Chondrocyte (in vitro differentiated cells): Measurements from ENCODE around the gene CLMN. TPM values are rescaled to one million over a fixed set of nuclear protein-coding genes. Genes with fewer than 3 reads are reported as not detected.
A peak's percentile ranks its signal among the peaks of the same experiment; 100 is the strongest.

Experiments used
- DNase-seq: peaks from one replicate; pipeline ENCODE4 v3.0.0; 2021; ENCODE audit warnings: mixed read lengths, low spot score
- H3K27ac Mint-ChIP-seq: one replicate; pipeline ENCODE4 v1.8.0; 2021; ENCODE audit warnings: mild to moderate bottlenecking, moderate library complexity, mixed read lengths; ENCODE audit not compliant: unreplicated experiment
- H3K27me3 Mint-ChIP-seq: 2 replicates; pipeline ENCODE4 v1.8.0; 2021; ENCODE audit warnings: low read depth, mixed read lengths
- H3K36me3 Mint-ChIP-seq: 2 replicates; pipeline ENCODE4 v1.8.0; 2021; ENCODE audit warnings: low read depth, mixed read lengths
- H3K4me1 Mint-ChIP-seq: 2 replicates; pipeline ENCODE4 v1.8.0; 2021; ENCODE audit warnings: low read depth, mild to moderate bottlenecking, mixed read lengths
- H3K4me3 Mint-ChIP-seq: one replicate; pipeline ENCODE4 v1.8.0; 2021; ENCODE audit warnings: mild to moderate bottlenecking, moderate library complexity, mixed read lengths; ENCODE audit not compliant: unreplicated experiment
- H3K9me3 Mint-ChIP-seq: 2 replicates; pipeline ENCODE4 v1.8.0; 2021; ENCODE audit warnings: low read depth, mixed read lengths
- total RNA-seq: library from RNA; stranded (reverse); gene quantifications from 3 replicates; pipeline ENCODE4 v1.2.1, GENCODE V29; 2021
- TF ChIP-seq, protein P1 (sequence below): fragments of 200-600 bp; sonication (generic); IDR thresholded peaks from 2 replicates; pipeline ENCODE4 v1.5.0; 2021; ENCODE audit warnings: antibody characterized with exemption, mild to moderate bottlenecking, moderate library complexity

CLMN gene
- total RNA-seq, 1 donor from 2014 or later, result 7.3 TPM

DNA sequence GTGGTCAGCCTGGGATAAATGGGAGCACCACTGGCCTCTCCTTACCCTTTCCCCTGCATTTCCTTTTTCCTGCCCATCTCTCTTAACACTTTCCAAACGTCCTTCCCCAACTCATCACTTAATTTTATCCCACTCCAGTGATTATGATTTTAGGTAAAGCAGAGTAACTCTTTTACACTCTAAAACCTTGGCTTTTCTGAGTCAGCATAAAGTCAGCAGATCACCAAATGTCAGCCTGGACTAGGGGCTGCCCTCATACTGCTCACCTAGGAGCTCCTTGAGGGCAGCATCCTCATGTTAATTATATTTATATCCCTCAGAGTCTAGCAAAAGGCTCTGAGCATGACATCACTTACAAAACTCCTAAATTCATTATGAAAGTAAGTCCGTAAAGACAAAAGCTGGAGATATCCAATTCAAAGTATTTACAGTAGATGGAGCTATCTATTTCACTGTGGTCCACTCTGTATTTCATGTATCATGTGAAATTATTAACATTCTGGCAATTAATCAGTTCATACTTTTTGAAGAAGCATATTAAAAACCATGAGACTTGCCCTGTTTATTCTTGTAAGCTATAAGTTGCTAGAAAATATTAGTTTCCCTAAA lies 145.4 kb downstream of the CLMN start:
- Mint-ChIP-seq H3K4me3 (no peak overlapping the region), H3K27ac (no peak overlapping the region), H3K9me3 (no peaks in the 10 kb centered on the region), H3K4me1 (peaks cover 4% of the 10 kb centered on the region), H3K36me3 (no peaks in the 10 kb centered on the region), H3K27me3 (no peaks in the 10 kb centered on the region)
- TF ChIP-seq, protein P1, sequence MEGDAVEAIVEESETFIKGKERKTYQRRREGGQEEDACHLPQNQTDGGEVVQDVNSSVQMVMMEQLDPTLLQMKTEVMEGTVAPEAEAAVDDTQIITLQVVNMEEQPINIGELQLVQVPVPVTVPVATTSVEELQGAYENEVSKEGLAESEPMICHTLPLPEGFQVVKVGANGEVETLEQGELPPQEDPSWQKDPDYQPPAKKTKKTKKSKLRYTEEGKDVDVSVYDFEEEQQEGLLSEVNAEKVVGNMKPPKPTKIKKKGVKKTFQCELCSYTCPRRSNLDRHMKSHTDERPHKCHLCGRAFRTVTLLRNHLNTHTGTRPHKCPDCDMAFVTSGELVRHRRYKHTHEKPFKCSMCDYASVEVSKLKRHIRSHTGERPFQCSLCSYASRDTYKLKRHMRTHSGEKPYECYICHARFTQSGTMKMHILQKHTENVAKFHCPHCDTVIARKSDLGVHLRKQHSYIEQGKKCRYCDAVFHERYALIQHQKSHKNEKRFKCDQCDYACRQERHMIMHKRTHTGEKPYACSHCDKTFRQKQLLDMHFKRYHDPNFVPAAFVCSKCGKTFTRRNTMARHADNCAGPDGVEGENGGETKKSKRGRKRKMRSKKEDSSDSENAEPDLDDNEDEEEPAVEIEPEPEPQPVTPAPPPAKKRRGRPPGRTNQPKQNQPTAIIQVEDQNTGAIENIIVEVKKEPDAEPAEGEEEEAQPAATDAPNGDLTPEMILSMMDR, result peak; percentile 78
- no peak for DNase-seq

DNA sequence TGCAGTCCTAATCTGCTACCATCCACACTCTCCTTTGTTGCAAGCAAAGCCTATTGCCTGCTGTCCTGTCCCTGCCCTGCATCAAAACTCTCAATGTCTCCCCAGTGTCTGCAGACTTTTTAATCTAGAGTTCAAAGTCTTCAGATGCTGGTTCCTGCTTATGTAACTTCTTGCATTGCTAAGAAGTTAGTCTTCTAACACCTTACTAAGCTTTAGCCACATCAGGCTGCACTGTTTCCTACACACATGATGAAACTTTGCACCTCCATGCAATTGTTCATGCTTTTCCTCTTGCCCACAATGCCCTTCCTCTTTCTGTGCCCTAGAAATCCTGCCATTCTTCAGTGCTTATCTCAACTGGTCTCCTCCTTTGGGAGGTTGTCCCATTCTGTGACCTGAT lies 146.2 kb downstream of the CLMN start:
- TF ChIP-seq, protein P1, result no peak
- H3K4me3 Mint-ChIP-seq, result no peak overlapping the region
- no peaks in the 10 kb centered on the region for H3K9me3 Mint-ChIP-seq
- no peaks in the 10 kb centered on the region for H3K27me3 Mint-ChIP-seq
- peaks cover 4% of the 10 kb centered on the region for H3K4me1 Mint-ChIP-seq
- H3K27ac Mint-ChIP-seq, result no peak overlapping the region
- no peak for DNase-seq
- H3K36me3 Mint-ChIP-seq, result no peaks in the 10 kb centered on the region

DNA sequence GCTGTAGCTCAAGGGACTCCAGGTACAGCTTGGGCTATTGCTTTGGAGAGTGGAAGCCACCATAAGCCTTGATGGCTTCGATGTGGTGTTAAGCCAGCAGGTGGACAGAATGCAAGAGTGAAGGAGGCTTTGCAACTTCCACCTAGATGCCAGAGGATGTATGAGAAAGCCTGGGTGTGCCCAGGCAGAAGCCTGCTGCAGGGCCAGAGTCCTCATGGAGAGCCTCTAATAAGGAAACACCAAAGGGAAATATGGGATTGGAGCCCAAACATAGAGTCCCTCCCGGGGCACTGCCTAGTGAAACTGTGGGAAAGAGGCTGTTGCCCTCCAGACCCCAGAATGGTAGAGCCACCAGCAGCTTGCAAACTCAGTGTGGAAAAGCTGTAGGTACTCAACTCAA lies 152.5 kb downstream of the CLMN start:
- H3K36me3 Mint-ChIP-seq, result no peaks in the 10 kb centered on the region
- H3K4me1 Mint-ChIP-seq, result no peaks in the 10 kb centered on the region
- H3K9me3 Mint-ChIP-seq, result peaks cover 22% of the 10 kb centered on the region
- TF ChIP-seq, protein P1, result no peak
- no peak for DNase-seq
- H3K27ac Mint-ChIP-seq, result no peak overlapping the region
- no peak overlapping the region for H3K4me3 Mint-ChIP-seq
- no peaks in the 10 kb centered on the region for H3K27me3 Mint-ChIP-seq

DNA sequence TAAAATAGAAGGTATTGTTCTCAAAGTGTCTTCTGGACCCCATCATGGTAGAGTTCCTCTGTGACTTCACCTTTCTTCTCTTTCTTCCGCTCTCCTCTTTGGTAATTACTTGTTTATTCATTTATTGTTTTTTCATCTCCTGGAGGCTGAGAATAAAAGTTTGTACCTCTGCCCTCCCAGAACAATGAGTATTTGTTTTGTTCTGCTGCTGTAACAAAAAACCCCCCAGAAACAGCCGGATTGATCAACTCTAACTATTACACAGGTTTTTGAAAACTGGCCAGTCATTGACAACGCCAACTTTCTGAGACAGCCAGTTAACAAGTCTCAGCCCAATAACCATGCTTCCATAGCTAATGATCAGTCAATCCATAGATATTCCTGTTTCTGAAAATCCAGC lies 154.2 kb downstream of the CLMN start:
- H3K36me3 Mint-ChIP-seq, result no peaks in the 10 kb centered on the region

DNA sequence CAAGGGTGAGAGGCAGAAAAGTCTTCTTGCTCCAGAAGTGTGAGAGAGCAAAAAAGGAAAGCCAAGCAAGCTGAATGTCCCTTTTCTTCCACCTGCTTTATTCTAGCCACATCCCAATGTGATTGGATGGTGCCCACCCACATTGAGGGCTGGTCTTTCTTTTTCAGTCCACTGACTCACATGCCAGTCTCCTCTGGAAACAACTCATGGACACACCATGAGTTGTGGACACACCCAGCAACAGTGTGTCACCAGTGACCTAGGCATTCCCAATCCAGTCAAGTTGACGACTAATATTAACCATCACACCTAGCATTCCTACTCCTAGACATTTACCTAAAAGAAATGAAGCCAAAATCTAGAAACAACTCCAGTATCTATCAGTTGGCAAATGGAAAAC lies 155.2 kb downstream of the CLMN start:
- no peaks in the 10 kb centered on the region for H3K27me3 Mint-ChIP-seq
- TF ChIP-seq, protein P1, result no peak
- H3K27ac Mint-ChIP-seq, result no peak overlapping the region
- H3K4me1 Mint-ChIP-seq, result no peaks in the 10 kb centered on the region
- peaks cover 22% of the 10 kb centered on the region for H3K9me3 Mint-ChIP-seq
- DNase-seq, result no peak
- no peak overlapping the region for H3K4me3 Mint-ChIP-seq
- no peaks in the 10 kb centered on the region for H3K36me3 Mint-ChIP-seq

More for the DNA sequence above, 154.2 kb downstream of the CLMN start:
- no peaks in the 10 kb centered on the region for H3K27me3 Mint-ChIP-seq
- H3K4me1 Mint-ChIP-seq, result no peaks in the 10 kb centered on the region
- H3K4me3 Mint-ChIP-seq, result no peak overlapping the region
- H3K9me3 Mint-ChIP-seq, result peaks cover 22% of the 10 kb centered on the region
- no peak for DNase-seq
- no peak overlapping the region for H3K27ac Mint-ChIP-seq
- TF ChIP-seq, protein P1, result no peak
